HG03103 (cell line): ENCODE results near the gene DGKA.
A peak's percentile ranks its signal among the peaks of the same experiment; 100 is the strongest.
"Not testable (repeated sequence)": the region's sequence is repeated elsewhere in the genome, so short reads cannot be mapped to it uniquely, and the experiment has no call there.

ENCODE experiments used
- ATAC-seq: cut with Tn5 transposase; IDR thresholded peaks from one replicate; pipeline ENCODE4 v1.9.1; 2021; ENCODE audit warnings: low read depth; ENCODE audit not compliant: unreplicated experiment

Gene DGKA

GRCh38 chr12:55995366-55995765 is 64.4 kb downstream of the DGKA start:
- no peak for ATAC-seq

DNA sequence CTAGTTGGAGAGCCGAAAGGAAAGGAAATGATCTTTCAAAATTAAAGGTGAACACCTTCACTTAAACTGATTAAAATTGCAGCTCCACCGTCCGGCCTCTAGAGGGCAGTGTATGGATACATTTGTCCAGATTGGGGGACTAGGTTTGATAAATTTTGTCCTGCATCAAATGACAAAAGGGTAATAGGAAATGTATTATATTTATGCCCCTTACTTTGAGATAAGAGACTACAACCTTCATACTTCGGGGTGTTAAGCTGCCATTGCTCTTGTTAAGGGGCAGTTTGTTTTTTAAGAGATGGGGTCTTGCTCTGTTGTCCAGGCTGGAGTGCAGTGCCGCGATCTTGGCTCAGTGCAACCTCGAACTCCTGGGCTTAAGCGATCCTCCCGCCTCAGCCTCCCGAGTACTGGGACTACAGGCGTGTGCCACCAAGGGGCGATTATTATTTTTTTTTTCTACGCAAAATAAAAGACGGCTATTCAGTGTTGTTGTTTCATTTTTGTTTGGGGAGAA is 65.3 kb downstream of the DGKA start:
- ATAC-seq = no peak

GRCh38 chr12:55996715-55997534 is 66.0 kb downstream of the DGKA start, which contains the start of gene SUOX:
Gene SUOX (plus strand): TSS chr12:55997276. CDS start chr12:56002222, 4,946 bp downstream.
- ATAC-seq = peak; percentile 99

DNA sequence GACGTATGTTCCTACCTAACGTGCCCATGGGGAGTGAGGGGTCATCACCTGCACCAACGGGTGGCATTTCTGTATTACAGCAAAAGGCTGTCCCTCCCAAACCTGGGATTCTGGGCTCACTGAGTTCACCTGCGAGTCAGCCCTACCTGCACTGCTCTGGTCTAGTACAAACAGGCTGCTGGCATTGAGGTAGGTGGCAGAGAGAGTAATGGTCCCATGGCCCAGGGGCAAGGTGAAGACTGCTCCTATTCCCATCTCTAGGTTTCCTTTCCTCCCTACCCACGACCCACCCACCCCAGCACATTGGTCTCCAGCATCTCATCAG is 66.5 kb downstream of the DGKA start:
- ATAC-seq = no peak

DNA sequence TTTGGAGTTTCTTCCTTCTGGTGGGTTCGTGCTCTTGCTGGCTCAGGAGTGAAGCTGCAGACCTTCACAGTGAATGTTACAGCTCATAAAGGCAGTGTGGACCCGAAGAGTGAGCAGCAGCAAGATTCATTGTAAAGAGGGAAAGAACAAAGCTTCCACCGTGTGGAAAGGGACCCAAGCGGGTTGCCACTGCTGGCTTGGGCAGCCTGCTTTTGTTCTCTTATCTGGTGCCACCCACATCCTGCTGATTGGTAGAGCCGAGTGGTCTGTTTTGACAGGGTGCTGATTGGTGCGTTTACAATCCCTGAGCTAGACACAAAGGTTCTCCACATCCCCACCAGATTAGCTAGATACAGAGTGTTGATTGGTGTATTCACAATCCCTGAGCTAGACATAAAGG is 68.6 kb downstream of the DGKA start:
- ATAC-seq = not testable (repeated sequence)

- not testable (repeated sequence) for ATAC-seq
Measured at GRCh38 chr12:55999999-56000540, 69.1 kb downstream of the DGKA start.

- ATAC-seq = no peak
Measured at GRCh38 chr12:56001487-56002100, 70.6 kb downstream of the DGKA start.

DNA sequence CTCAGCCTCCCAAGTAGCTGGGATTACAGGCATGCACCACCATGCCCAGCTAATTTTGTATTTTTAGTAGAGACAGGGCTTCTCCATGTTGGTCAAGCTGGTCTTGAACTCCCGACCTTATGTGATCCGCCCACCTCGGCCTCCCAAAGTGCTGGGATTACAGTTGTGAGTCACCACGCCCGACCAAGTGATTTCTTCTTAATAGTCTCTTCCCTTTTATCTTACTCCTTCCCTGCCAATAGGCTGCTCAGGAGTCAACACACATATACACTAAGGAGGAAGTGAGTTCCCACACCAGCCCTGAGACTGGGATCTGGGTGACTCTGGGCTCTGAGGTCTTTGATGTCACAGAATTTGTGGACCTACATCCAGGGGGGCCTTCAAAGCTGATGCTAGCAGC is 72.4 kb downstream of the DGKA start:
- ATAC-seq = not testable (repeated sequence)
